ENCODE data around the gene VAT1L. TPM values are rescaled to one million over a fixed set of nuclear protein-coding genes. Genes with fewer than 3 reads are reported as not detected.

VAT1L gene
- total RNA-seq, 1 donor, result under 0.01 TPM

DNA sequence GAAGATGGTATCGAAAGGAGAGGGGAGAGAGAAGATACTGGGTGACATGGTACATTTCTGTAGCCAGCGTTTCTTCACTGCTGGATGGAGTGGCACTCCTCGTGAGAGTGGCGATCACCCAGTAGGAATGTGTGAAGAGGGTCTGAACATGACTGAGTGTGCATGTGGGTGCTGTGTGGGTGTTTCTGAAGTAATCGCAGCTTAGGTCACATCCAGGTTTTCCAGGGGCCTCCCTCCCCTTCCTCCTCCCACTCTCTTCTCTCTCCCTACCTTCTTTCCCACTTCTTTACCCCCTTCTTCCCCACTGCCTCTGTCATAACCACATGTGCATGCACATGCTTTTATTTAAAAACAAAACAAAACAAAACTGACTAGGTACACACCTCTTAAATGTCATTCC is 235.8 kb downstream of the VAT1L start:
- Histone ChIP-seq H4K20me1 (ENCODE audit: insufficient read depth, low read length) (no peaks in the 10 kb centered on the region), H3K4me3 (ENCODE audit: insufficient read depth, low read length) (no peak overlapping the region), H3K4me1 (ENCODE audit: insufficient read depth, low read length) (no peaks in the 10 kb centered on the region), H3K4me2 (ENCODE audit: insufficient read depth, low read length) (no peak overlapping the region), H3K9me3 (ENCODE audit: low read depth, low read length) (no peaks in the 10 kb centered on the region), H3K27ac (ENCODE audit: low read depth, low read length) (no peak overlapping the region), H2AFZ (ENCODE audit: low read length) (no peak overlapping the region), H3K79me2 (ENCODE audit: insufficient read depth, low read length) (no peaks in the 10 kb centered on the region), H3K36me3 (ENCODE audit: insufficient read depth, low read length) (no peaks in the 10 kb centered on the region), H3K27me3 (ENCODE audit: insufficient read depth, low read length) (no peaks in the 10 kb centered on the region)
- DNase-seq (ENCODE audit: insufficient read length, low spot score, missing footprints), result no peak
- TF ChIP-seq, protein P1, sequence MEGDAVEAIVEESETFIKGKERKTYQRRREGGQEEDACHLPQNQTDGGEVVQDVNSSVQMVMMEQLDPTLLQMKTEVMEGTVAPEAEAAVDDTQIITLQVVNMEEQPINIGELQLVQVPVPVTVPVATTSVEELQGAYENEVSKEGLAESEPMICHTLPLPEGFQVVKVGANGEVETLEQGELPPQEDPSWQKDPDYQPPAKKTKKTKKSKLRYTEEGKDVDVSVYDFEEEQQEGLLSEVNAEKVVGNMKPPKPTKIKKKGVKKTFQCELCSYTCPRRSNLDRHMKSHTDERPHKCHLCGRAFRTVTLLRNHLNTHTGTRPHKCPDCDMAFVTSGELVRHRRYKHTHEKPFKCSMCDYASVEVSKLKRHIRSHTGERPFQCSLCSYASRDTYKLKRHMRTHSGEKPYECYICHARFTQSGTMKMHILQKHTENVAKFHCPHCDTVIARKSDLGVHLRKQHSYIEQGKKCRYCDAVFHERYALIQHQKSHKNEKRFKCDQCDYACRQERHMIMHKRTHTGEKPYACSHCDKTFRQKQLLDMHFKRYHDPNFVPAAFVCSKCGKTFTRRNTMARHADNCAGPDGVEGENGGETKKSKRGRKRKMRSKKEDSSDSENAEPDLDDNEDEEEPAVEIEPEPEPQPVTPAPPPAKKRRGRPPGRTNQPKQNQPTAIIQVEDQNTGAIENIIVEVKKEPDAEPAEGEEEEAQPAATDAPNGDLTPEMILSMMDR (IDR thresholded peaks at IDR 0.05; ENCODE audit: extremely low read depth, low read depth, low read length), result no peak

DNA sequence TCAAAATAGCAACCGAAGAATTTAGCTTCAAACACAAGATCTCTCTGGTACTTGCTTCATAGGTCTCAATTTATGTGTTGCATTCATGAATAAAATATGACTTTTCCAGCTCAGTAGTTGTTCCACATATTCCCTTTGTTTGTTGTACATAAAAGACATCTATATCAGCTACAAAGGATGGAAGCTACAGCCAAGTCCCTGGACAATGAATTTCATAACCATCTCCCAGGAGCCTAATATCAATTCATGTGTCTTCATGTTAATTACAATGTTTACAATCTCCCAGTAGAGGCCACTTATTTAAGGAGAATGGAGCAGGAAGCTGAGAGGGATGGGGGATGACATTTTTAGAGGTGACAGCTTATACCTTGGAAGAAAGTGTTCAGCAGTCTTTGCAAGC is 237.3 kb downstream of the VAT1L start:
- no peaks in the 10 kb centered on the region for H3K9me3 ChIP-seq (ENCODE audit: low read depth, low read length)
- H3K79me2 ChIP-seq (ENCODE audit: insufficient read depth, low read length), result no peaks in the 10 kb centered on the region

DNA sequence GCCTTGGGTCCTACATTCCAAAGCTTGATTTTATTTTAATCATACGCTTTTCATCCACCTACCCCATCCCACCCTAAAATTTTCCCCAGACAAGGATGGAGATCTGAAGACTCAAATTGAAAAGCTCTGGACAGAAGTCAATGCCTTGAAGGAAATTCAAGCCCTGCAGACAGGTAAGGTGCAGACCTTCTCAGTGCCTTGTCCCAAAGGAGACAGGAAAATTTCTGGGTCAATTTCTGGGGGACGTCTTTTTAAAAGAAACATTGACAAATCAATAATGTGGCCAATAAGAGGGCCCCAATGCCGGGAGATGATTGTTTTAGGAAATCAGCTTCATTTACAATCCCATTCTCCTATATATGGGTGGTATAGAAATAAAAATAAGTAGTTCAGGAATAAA is 239.7 kb downstream of the VAT1L start:
- no peaks in the 10 kb centered on the region for H4K20me1 ChIP-seq (ENCODE audit: insufficient read depth, low read length)
- no peak overlapping the region for H2AFZ ChIP-seq (ENCODE audit: low read length)
- H3K27me3 ChIP-seq (ENCODE audit: insufficient read depth, low read length), result no peaks in the 10 kb centered on the region
- H3K36me3 ChIP-seq (ENCODE audit: insufficient read depth, low read length), result no peaks in the 10 kb centered on the region
- H3K9me3 ChIP-seq (ENCODE audit: low read depth, low read length), result no peaks in the 10 kb centered on the region
- H3K4me3 ChIP-seq (ENCODE audit: insufficient read depth, low read length), result no peak overlapping the region
- H3K4me2 ChIP-seq (ENCODE audit: insufficient read depth, low read length), result no peak overlapping the region
- H3K79me2 ChIP-seq (ENCODE audit: insufficient read depth, low read length), result no peaks in the 10 kb centered on the region
- TF ChIP-seq, protein P1 (IDR thresholded peaks at IDR 0.05; ENCODE audit: extremely low read depth, low read depth, low read length), result no peak
- H3K4me1 ChIP-seq (ENCODE audit: insufficient read depth, low read length), result no peaks in the 10 kb centered on the region
- no peak overlapping the region for H3K27ac ChIP-seq (ENCODE audit: low read depth, low read length)
- DNase-seq (ENCODE audit: insufficient read length, low spot score, missing footprints), result no peak

More for the DNA sequence above, 237.3 kb downstream of the VAT1L start:
- no peak overlapping the region for H2AFZ ChIP-seq (ENCODE audit: low read length)
- DNase-seq (ENCODE audit: insufficient read length, low spot score, missing footprints), result peak; percentile 70
- no peaks in the 10 kb centered on the region for H3K4me1 ChIP-seq (ENCODE audit: insufficient read depth, low read length)
- H3K4me3 ChIP-seq (ENCODE audit: insufficient read depth, low read length), result no peak overlapping the region
- H3K27ac ChIP-seq (ENCODE audit: low read depth, low read length), result no peak overlapping the region
- H3K36me3 ChIP-seq (ENCODE audit: insufficient read depth, low read length), result no peaks in the 10 kb centered on the region
- H4K20me1 ChIP-seq (ENCODE audit: insufficient read depth, low read length), result no peaks in the 10 kb centered on the region
- H3K4me2 ChIP-seq (ENCODE audit: insufficient read depth, low read length), result no peak overlapping the region
- H3K27me3 ChIP-seq (ENCODE audit: insufficient read depth, low read length), result no peaks in the 10 kb centered on the region
- TF ChIP-seq, protein P1 (IDR thresholded peaks at IDR 0.05; ENCODE audit: extremely low read depth, low read depth, low read length), result no peak

Other genes with a start within 250 kb of the VAT1L start
- gene NUDT7, start 66.0 kb upstream of the VAT1L start, total RNA-seq, result 2.9 and 5.1 TPM in 2 replicates
- gene CLEC3A, start 234.0 kb downstream of the VAT1L start, total RNA-seq, result not detected in 2 replicates